ENCODE data around the gene TCF7. TPM values are rescaled to one million over a fixed set of nuclear protein-coding genes. Genes with fewer than 3 reads are reported as not detected.

TCF7 gene
- total RNA-seq = 1 to 10 TPM; 1.9 to 6.8 (median 4.4) TPM
- long read RNA-seq, donor 1, partial matches to known transcripts = 0 of 20 reads
- long read RNA-seq, donor 1, other reads (novel, unspliced or antisense) = 17 of 20 reads
- long read RNA-seq, donor 2, partial matches to known transcripts = 0 of 1 reads
- long read RNA-seq, donor 2, other reads (novel, unspliced or antisense) = 1 of 1 reads

GRCh38 chr5:134113902-134114875 is at the start of gene TCF7:
TSS of gene TCF7 (plus strand) at chr5:134114681. CDS start at chr5:134114907, 226 bp downstream.
- H3K36me3 ChIP-seq (ENCODE audit: low read depth) = no peaks in the 10 kb centered on the region
- no peak for TF ChIP-seq CTCF (IDR thresholded peaks at IDR 0.05)
- DNase-seq (peak; percentile 77 to 90 (median 85)), ATAC-seq (peak; percentile 96)
- H3K4me1 ChIP-seq (ENCODE audit: low read depth) = peaks cover 15% of the 10 kb centered on the region
- peak within 1 kb of the TSS; percentile 24 for H3K4me3 ChIP-seq
- H3K9me3 ChIP-seq = no peaks in the 10 kb centered on the region
- intact Hi-C loops (cut with DNase I, micrococcal nuclease) = no loop called here

- H3K9me3 ChIP-seq = no peaks in the 10 kb centered on the region
- ATAC-seq (no peak), DNase-seq (no peak)
- no peak for TF ChIP-seq CTCF (IDR thresholded peaks at IDR 0.05)
- intact Hi-C loops (cut with DNase I, micrococcal nuclease) = no loop called here
- H3K4me3 ChIP-seq = no peak overlapping the region
- H3K36me3 ChIP-seq (ENCODE audit: low read depth) = no peaks in the 10 kb centered on the region
- H3K4me1 ChIP-seq (ENCODE audit: low read depth) = peaks cover 9% of the 10 kb centered on the region
Observed at GRCh38 chr5:134069553-134069952, 44.9 kb upstream of the TCF7 start.

- intact Hi-C loops (cut with DNase I, micrococcal nuclease) = no loop called here
- Histone ChIP-seq H3K4me3 (no peak overlapping the region), H3K9me3 (no peaks in the 10 kb centered on the region), H3K36me3 (ENCODE audit: low read depth) (no peaks in the 10 kb centered on the region), H3K4me1 (ENCODE audit: low read depth) (peaks cover 9% of the 10 kb centered on the region)
- no peak for TF ChIP-seq CTCF (IDR thresholded peaks at IDR 0.05)
- DNase-seq = peak; percentile 9 to 60 (median 39)
- peak; percentile 70 for ATAC-seq
Observed at GRCh38 chr5:134070725-134071613, 43.5 kb upstream of the TCF7 start.

GRCh38 chr5:134071614-134072207 is 42.8 kb upstream of the TCF7 start:
- intact Hi-C loops (cut with DNase I, micrococcal nuclease) = no loop called here
- no peak for ATAC-seq
- H3K4me3 ChIP-seq = no peak overlapping the region

More at GRCh38 chr5:134071614-134072207, 42.8 kb upstream of the TCF7 start:
- TF ChIP-seq CTCF (IDR thresholded peaks at IDR 0.05) = no peak
- Histone ChIP-seq H3K9me3 (no peaks in the 10 kb centered on the region), H3K36me3 (ENCODE audit: low read depth) (no peaks in the 10 kb centered on the region), H3K4me1 (ENCODE audit: low read depth) (peaks cover 9% of the 10 kb centered on the region)
- no peak for DNase-seq

Measured in mucosa of descending colon (tissue), 3 donors.